Endodermal cell (in vitro differentiated cells): ENCODE data around the gene ZNF853. TPM values are rescaled to one million over a fixed set of nuclear protein-coding genes. Genes with fewer than 3 reads are reported as not detected.

Experiments used
- DNase-seq: peaks from one replicate; pipeline ENCODE4 v3.0.0-alpha.2; 2017
- H3K27ac ChIP-seq: 2 replicates; pipeline ENCODE4 v1.5.1; 2013; ENCODE audit warnings: mild to moderate bottlenecking, low read depth, low read length, moderate library complexity
- H3K27me3 ChIP-seq: 2 replicates; pipeline ENCODE4 v1.6.1; 2013; ENCODE audit warnings: mild to moderate bottlenecking, low read length, moderate library complexity; ENCODE audit not compliant: insufficient read depth, control insufficient read depth, poor library complexity, severe bottlenecking
- H3K36me3 ChIP-seq: 2 replicates; pipeline ENCODE4 v1.7.0; 2013; ENCODE audit warnings: mild to moderate bottlenecking, low read length, moderate library complexity; ENCODE audit not compliant: control insufficient read depth, insufficient read depth
- H3K4me1 ChIP-seq: one replicate; pipeline ENCODE4 v1.7.0; 2013; ENCODE audit warnings: low read length; ENCODE audit not compliant: control insufficient read depth, insufficient read depth
- H3K4me3 ChIP-seq: 2 replicates; pipeline ENCODE4 v1.5.1; 2013; ENCODE audit warnings: mild to moderate bottlenecking, low read length, moderate library complexity
- H3K9ac ChIP-seq: 2 replicates; pipeline ENCODE4 v1.6.1; 2013; ENCODE audit warnings: mild to moderate bottlenecking, low read length, moderate library complexity; ENCODE audit not compliant: poor library complexity, severe bottlenecking; ENCODE audit errors: extremely low read depth
- H3K9me3 ChIP-seq: 2 replicates; pipeline ENCODE4 v1.6.1; 2013; ENCODE audit warnings: mild to moderate bottlenecking, low read length, moderate library complexity; ENCODE audit not compliant: control insufficient read depth
- H3K27ac Mint-ChIP-seq: 2 replicates; pipeline ENCODE4 v1.8.0; 2020; ENCODE audit warnings: mixed read lengths
- H3K27me3 Mint-ChIP-seq: 2 replicates; pipeline ENCODE4 v1.8.0; 2021; ENCODE audit warnings: mild to moderate bottlenecking, mixed read lengths; ENCODE audit not compliant: insufficient read depth
- H3K36me3 Mint-ChIP-seq: 2 replicates; pipeline ENCODE4 v1.8.0; 2020; ENCODE audit warnings: low read depth, mixed read lengths
- H3K4me1 Mint-ChIP-seq: 2 replicates; pipeline ENCODE4 v1.8.0; 2020; ENCODE audit warnings: mixed read lengths
- H3K4me3 Mint-ChIP-seq: 2 replicates; pipeline ENCODE4 v1.8.0; 2020; ENCODE audit warnings: mild to moderate bottlenecking, moderate library complexity, mixed read lengths
- H3K9me3 Mint-ChIP-seq: 2 replicates; pipeline ENCODE4 v1.8.0; 2020; ENCODE audit warnings: mild to moderate bottlenecking, mixed read lengths
- WGBS, 2 experiments: methylation state at CpG; one replicate each; pipeline versions ENCODE4 v1.1.5 to v1.1.7; 2013; ENCODE audit warnings: missing lambda C conversion rate in 2 of 2, mixed read lengths in 1 of 2; ENCODE audit not compliant: insufficient coverage in 1 of 2, insufficient read length in 1 of 2; 5-methylcytosine and 5-hydroxymethylcytosine counted together
- total RNA-seq, 2 donors: library from RNA; stranded (reverse); fragmentation: NEBNext Ultra II Directional in 1 of 2; extraction: Animal tissue kit (Norgen Biotek cat#: 25700) in 1 of 2; gene quantifications; 2 replicates in 1 of 2; 3 replicates in 1 of 2; pipeline ENCODE4 v1.2.1, GENCODE V29; 2021
- TF ChIP-seq, protein P1 (sequence below): fragments of 200-600 bp; sonication (generic); conservative IDR thresholded peaks from 2 replicates; pipeline ENCODE4 v1.5.0; 2021; ENCODE audit warnings: antibody characterized with exemption, mild to moderate bottlenecking

Gene ZNF853
- total RNA-seq, 2 donors from 2014 or later: 14.2 to 17.2 TPM

DNA sequence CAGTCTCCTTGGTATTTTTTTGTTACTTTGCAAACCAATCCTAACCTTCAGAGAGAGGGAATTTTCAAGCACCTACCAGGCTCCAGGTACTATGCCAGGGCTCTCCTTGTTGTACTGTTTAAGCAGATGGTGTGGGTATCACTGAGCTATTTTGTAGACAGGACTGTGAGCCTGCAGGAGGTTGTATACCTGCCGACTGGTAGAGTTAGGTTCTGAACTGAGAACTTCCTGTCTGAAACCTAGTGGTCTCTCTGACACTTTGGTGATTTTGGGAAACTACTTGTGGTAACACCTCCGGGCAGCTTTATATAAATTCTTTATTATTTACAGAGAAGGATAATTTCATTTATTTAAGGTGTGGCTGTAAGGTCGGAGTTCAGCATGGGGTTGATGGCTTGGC is 4.6 kb downstream of the ZNF853 start:
- Histone ChIP-seq H3K36me3 (peaks cover 16% of the 10 kb centered on the region), H3K4me1 (no peaks in the 10 kb centered on the region), H3K27me3 (no peaks in the 10 kb centered on the region), H3K27ac (no peak overlapping the region), H3K9me3 (no peaks in the 10 kb centered on the region), H3K9ac (no peak overlapping the region), H3K4me3 (no peak overlapping the region)
- Mint-ChIP-seq H3K27ac (no peak overlapping the region), H3K4me3 (no peak overlapping the region), H3K9me3 (peaks cover 6% of the 10 kb centered on the region), H3K4me1 (peaks cover 3% of the 10 kb centered on the region), H3K36me3 (peaks cover 60% of the 10 kb centered on the region), H3K27me3 (no peaks in the 10 kb centered on the region)
- no peak for DNase-seq
- TF ChIP-seq, protein P1, sequence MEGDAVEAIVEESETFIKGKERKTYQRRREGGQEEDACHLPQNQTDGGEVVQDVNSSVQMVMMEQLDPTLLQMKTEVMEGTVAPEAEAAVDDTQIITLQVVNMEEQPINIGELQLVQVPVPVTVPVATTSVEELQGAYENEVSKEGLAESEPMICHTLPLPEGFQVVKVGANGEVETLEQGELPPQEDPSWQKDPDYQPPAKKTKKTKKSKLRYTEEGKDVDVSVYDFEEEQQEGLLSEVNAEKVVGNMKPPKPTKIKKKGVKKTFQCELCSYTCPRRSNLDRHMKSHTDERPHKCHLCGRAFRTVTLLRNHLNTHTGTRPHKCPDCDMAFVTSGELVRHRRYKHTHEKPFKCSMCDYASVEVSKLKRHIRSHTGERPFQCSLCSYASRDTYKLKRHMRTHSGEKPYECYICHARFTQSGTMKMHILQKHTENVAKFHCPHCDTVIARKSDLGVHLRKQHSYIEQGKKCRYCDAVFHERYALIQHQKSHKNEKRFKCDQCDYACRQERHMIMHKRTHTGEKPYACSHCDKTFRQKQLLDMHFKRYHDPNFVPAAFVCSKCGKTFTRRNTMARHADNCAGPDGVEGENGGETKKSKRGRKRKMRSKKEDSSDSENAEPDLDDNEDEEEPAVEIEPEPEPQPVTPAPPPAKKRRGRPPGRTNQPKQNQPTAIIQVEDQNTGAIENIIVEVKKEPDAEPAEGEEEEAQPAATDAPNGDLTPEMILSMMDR: no peak
- WGBS, 2 experiments: 90% methylated on average over 2 of the region's 3 CpGs; no CpG with 5 or more reads in 1 of the 2 experiments

DNA sequence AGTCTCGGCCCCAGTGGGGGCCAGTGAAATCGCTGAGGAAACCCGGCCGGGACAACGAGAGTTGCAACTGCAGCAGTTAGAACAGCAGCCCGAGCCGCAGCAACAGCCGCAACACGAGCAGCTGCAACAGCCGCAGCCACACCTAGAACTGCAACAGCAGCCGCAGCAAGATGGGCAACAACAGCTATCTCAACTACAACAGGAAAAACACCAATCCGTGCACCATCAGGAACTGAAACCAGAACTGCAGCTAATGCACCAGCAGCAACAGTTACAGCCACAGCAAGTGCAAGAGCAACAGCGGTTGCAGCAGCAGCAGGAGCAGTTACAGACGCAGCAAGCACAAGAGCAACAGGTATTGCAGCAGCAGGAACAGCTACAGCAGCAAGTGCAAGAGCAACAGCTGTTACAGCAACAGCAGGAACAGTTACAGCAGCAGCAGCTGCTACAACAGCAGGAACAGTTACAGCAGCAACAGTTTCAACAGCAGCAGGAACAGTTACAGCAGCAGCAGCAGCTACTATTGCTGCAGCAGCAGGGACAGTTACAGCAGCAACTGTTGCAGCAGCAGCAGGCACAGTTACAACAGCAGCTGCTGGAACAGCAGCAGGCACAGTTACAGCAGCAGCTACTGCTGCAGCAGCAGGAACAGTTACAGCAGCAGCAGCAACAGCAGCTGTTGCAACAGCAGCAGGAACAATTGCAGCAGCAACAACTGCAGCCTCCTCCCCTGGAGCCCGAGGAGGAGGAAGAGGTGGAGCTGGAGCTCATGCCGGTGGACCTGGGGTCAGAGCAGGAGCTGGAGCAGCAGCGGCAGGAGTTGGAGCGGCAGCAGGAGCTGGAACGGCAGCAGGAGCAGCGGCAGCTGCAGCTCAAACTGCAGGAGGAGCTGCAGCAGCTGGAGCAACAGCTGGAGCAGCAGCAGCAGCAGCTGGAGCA is 6.1 kb downstream of the ZNF853 start:
- H3K9me3 ChIP-seq: no peaks in the 10 kb centered on the region
- H3K27me3 Mint-ChIP-seq: no peaks in the 10 kb centered on the region
- no peak overlapping the region for H3K27ac ChIP-seq
- no peaks in the 10 kb centered on the region for H3K4me1 ChIP-seq
- DNase-seq: no peak
- no peaks in the 10 kb centered on the region for H3K27me3 ChIP-seq
- H3K36me3 Mint-ChIP-seq: peaks cover 58% of the 10 kb centered on the region
- 96 to 97% methylated on average over 13 to 20 of the region's 20 CpGs for WGBS, 2 experiments
- TF ChIP-seq, protein P1: no peak
- H3K27ac Mint-ChIP-seq: no peak overlapping the region
- H3K4me3 Mint-ChIP-seq: no peak overlapping the region
- peaks cover 6% of the 10 kb centered on the region for H3K9me3 Mint-ChIP-seq
- H3K9ac ChIP-seq: no peak overlapping the region
- H3K4me3 ChIP-seq: no peak overlapping the region
- H3K4me1 Mint-ChIP-seq: peaks cover 3% of the 10 kb centered on the region
- H3K36me3 ChIP-seq: peaks cover 16% of the 10 kb centered on the region

DNA sequence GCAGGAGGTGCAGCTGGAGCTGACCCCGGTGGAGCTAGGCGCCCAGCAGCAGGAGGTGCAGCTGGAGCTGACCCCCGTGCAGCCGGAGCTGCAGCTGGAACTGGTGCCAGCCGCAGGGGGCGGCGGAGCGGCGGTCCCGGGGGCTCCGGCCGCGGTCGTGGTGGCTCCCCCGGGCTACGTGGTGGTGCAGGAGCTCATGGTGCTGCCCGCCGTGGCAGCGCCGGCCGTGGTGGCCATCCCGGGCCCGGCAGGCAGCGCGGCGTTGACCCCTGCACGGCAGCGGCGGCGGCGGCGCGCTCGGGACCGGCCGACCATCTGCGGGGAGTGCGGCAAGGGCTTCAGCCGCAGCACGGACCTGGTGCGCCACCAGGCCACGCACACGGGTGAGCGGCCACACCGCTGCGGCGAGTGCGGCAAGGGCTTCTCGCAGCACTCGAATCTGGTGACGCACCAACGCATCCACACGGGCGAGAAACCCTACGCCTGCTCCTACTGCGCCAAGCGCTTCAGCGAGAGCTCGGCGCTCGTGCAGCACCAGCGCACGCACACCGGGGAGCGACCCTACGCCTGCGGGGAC is 6.8 kb downstream of the ZNF853 start:
- H3K27me3 ChIP-seq: no peaks in the 10 kb centered on the region
- Mint-ChIP-seq H3K27me3 (no peaks in the 10 kb centered on the region), H3K4me3 (no peak overlapping the region), H3K36me3 (peaks cover 59% of the 10 kb centered on the region), H3K4me1 (peaks cover 3% of the 10 kb centered on the region), H3K27ac (no peak overlapping the region), H3K9me3 (peaks cover 6% of the 10 kb centered on the region)
- H3K27ac ChIP-seq: no peak overlapping the region
- no peaks in the 10 kb centered on the region for H3K9me3 ChIP-seq
- H3K9ac ChIP-seq: no peak overlapping the region
- H3K36me3 ChIP-seq: peaks cover 16% of the 10 kb centered on the region
- no peak overlapping the region for H3K4me3 ChIP-seq
- no peak for DNase-seq
- TF ChIP-seq, protein P1: no peak
- 97 to 98% methylated on average over 54 to 67 of the region's 67 CpGs for WGBS, 2 experiments
- H3K4me1 ChIP-seq: no peaks in the 10 kb centered on the region
